Activated CD4-positive, alpha-beta T cell treated with anti-CD3 and anti-CD28 coated beads, Interleukin-2, amount 50 U/mL, for 1 hour (primary cell): ENCODE data around the gene NACA.
A peak's percentile ranks its signal among the peaks of the same experiment; 100 is the strongest.
"Not testable (repeated sequence)": the region's sequence is repeated elsewhere in the genome, so short reads cannot be mapped to it uniquely, and the experiment has no call there.

ENCODE experiments used
- DNase-seq: peaks from one replicate; pipeline ENCODE4 v3.0.0-alpha.2; 2020

Gene NACA

DNA sequence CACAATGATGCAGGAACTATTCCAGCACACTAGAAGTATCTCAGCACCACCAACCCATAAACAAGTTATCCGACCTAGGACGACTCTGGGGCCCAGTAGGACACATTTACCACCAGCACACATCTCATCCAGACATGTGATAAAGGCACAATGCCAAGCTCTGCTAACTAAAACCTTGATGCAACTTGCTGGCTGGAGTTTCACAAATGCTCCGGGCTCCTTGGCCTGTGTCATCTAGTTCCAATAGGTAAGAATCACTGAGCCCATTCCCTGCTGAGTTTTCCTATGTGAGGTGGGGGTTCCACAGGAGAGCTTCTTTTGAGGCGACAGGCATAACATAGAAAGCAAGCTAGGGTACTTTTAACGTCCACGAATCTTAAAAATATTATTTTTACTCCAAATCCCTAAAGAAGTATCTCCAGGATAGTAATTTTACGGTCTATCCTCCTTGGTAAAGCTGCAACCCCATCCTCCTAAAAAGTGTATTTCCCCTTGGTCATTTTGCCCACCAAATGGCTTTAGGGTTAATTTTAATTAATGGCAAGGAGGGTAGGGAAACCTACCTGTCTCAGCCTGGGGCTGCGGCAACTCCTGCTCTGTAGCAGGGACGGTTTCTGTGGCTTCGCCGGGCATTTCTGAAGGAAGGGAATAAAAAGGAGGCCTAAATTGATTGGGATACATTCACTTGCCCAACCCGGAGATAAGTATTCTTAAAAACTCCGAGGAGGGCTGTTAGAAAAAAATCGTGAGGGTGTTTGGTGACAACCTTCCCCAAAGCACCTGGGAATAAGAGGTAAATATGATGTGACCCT is 1.0 kb downstream of the NACA start:
- DNase-seq: no peak

DNA sequence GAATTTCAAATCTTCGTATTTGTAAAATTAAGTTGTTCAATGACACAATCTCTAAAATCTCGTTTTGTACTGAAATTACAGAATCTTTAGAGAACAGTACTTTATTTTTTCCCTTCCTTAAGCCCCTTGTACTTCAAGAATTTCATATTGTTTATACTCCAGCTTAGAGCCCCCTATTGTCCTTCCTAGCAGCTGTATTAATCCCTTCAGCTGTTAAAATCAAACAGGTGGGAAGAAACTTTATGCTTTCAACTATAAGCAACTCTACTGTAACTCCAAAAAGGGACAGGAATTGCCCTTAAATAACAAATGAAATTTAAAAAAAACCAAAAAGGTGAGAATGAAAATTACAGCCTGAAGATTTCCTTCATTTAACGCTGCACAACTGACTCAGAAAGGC is 1.7 kb downstream of the NACA start:
- DNase-seq: no peak

DNA sequence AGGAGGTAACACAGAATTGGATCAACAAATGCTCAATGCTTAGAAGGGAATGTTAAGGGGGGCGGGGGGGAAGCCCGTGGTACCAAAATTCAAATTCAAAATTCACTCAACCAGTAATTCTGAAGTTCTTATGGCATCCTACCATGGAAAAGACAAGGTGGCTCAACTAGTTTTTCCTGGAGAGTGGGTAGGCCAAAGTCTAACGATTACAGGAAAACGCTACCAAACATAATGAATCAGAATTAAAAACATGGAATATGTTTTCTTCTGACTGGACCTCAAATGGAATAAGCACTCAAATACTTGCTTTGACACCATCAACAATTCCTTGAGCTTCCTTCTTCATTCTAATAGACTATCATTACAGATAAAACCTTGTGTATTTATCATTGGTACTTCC is 2.3 kb downstream of the NACA start:
- DNase-seq: no peak

DNA sequence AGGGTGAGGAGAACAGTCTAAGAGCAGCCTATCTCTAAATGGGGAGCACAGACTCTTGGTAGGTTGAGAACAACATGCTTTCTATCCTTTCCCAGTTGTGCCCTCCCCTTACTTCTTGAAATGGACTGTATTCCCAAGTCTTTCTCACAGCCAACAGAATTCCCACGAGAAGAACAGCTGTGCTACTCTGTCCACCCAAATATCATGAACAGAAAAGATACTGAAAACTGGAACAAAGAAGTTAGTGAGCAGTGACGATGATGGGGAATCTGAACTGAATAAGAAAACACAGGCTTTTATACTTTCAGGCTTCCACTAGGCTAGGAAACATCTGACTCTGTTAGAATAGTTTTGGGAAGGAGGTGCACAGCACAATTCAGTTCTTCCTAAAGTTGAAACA is 3.4 kb downstream of the NACA start:
- DNase-seq: no peak

DNA sequence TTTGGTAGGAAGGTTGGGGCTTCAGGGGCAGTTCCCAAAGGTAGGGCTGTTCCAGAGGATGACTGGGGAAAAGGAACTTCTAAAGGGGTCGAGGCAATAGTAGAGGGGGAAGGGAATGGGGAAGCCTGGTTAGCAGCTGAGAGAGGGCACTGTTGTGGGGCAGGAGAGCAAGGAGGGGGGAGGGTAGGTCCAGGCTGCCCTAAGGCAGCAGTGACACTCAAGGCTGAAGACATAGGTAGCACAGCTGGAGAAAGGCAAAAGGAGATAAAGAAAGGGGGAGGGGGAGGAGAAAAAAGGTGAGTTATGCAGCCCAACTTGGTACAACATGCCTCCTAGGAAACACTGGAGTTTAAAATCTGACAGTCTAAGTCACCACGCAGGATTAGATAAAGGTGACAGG is 3.9 kb downstream of the NACA start:
- no peak for DNase-seq

DNA sequence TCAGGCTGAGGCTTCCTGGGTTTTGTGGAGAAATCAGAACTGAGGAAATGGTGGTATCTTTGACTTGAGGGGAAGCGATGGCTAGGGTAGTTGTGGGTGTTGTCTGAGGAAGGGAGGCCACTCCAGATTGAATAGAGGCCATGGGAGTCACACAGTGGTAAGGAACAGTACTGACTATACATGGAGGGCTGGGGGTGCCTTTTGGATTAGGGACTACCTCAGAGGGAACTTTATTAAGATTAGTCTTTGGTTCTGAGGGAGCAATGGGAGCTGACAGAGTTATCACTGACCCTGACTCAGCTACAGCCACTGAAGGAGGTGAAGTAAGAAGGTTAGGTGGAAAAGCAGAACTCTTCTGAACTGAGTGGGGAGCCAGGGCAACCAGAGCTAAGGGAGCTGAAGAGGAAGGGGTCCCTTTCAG is 4.4 kb downstream of the NACA start:
- no peak for DNase-seq

DNA sequence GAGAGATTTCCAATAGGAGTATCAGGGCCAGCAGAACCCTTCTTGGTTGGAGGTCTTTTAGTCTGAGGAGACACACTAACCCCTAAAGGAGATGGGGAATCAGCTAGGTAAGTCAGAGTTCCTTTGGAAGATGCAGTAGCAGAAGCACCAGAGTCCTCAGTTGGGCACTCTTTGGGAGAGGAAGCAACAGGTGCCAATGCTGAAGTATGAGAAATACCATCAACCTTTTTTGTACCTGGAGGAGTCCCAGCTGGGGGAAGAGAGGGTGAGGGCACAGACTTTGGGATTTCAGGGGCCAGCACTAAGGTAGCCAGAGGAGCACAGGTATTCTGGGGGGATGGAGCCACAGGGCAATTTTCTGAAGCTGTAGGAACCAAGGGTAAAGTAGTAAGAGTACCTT is 6.0 kb downstream of the NACA start:
- no peak for DNase-seq

DNA sequence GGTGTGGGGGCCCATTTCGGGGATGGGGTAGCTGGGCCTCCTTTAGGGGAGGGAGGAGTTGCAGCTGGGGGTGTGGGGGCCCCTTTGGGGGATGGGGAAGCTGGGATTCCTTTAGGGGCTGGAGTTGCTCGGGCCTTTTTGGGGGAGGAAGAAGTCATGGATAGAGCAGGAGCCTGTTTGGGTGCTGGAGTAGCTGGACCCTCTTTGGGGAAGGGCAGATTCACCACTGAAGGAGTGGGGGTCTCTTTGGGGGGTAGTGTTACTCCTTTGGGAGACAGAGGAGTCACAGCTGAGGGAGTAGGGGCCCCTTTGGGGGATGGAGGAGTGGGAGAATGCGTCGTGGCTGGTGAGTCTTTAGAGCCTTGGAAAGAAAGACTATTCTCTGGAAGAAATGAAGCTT is 6.5 kb downstream of the NACA start:
- no peak for DNase-seq

DNA sequence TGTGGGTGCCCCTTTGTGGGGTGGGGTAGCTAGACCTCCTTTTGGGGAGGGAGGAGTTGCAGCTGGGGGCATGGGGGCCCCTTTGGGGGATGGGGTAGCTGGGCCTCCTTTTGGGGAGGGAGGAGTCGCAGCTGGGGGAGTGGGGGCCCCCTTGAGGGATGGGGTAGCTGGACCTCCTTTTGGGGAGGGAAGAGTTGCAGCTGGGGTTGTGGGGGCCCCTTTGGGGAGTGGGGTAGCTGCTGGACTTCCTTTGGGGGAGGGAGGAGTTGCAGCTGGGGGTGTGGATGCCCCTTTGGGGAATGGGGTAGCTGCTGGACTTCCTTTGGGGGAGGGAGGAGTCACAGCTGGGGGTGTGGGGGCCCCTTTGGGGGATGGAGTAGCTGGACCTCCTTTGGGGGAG is 7.0 kb downstream of the NACA start:
- DNase-seq: no peak

DNA sequence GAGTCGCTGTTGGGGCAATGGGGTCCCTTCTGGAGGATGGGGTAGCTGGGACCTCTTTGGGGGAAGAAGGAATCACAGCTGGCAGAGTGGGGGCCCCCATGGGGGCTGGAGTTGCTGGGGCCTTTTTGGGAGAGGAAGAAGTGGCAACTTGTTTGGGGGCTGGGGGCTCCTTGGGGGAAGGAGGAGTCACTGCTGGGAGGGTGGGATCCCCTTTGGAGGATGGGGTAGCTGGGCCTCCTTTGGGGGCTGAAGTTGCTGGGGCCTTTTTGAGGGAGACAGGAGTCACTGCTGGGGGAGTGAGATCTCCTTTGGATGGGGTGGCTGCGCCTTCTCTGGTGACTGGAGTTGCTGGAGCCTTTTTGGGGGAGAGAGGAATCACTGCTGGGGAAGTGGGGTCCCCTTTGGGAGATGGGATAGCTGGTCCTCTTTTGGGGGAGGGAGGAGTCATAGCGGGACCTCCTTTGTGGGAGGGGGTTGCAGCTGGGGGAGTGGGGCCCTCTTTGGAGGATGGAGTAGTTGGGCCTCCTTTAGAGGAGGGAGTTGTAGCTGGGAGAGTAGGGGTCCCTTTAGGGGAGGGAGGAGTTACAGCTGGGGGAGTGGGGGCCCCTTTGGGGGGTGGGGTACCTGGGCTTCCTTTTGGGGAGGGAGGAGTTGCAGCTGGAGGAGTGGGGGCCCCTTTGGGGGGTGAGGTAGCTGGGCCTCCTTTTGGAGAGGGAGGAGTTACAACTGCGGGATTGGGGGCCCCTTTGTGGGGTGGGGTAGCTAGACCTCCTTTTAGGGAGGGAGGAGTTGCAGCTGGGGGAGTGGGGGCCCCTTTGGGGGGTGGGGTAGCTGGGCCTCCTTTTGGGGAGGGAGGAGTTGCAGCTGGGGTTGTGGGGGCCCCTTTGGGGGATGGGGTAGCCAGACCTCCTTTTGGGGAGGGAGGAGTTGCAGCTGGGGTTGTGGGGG is 7.9 kb downstream of the NACA start:
- no peak for DNase-seq

DNA sequence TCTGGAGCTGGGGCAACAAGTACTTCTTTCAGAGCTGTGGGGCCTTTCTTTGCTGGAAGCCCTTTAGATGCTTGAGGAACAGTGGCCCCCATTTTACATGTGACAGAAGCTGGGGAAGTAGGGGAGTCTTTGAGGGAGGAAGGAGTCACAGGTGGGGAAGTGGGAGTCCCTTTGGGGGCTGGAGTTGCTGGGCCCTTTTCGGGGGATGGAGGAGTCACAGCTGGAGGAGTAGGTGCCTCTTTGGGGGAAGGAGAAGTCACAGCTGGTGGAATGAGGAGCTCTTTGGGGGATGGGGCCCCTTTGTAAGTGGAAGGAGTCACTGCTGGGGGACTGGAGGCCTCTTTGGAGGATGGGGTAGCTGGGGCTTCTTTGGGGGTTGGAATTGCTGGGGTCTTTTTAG is 8.6 kb downstream of the NACA start:
- no peak for DNase-seq

DNA sequence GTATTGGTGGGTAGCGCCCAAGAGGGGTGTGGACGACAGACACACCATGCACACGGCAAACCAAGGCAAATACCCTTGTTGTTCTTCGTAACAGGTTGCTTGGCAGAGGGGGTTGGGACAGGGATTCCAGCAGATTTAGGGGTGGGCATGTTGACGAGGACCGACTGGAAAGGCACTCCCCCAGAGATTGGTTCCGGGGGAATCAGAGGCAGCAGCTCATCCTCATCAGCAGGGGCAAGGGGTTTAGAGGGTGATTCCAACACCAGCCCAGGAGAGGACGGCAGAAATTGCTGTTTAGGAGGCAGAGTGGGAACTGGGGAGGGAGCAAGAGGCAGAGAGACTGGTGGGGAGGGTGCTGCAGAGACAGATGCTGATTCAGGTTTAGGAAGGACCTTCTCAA is 9.3 kb downstream of the NACA start:
- no peak for DNase-seq

DNA sequence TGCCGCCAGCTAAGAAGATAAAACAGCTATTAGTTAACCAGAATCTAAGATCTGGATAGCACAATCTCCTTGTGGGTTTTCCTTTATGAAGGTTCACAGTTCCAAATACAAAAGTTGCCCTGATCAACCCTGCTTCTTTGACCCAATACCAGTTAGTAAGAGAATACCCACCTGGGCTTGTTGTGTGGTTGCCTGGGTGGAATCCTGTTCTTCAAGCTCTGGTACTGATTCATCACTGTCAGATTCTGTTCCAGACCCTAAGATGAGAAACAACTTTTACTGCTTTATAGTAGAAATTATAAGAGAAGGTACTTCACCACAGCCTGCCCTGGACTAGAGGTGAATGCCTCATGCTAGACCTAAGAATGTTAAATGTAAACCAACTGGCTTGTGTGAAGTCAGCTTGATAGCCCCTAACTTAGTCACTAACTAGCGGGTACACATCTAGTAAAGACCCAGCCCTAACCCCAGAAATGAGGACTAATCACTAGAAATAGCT is 10.6 kb downstream of the NACA start:
- no peak for DNase-seq

DNA sequence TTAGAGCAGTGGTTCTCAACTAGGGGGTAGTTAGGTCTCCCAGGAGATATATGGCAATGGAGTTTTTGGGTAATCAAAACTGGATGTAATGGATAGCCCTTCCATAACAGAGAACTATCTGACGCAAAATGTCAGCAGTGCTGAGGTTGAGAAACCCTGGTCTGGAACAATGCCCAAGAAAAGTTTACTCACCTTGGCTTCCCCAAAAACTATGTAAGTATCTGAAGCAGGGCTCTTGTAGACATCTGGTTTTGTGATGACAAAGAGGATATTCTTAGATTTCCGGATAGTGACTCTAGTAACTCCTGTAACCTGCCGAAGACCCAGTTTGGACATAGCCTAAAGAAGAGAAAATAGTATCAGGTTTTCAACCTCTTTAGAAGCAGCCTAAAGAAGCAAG is 11.8 kb downstream of the NACA start:
- no peak for DNase-seq

DNA sequence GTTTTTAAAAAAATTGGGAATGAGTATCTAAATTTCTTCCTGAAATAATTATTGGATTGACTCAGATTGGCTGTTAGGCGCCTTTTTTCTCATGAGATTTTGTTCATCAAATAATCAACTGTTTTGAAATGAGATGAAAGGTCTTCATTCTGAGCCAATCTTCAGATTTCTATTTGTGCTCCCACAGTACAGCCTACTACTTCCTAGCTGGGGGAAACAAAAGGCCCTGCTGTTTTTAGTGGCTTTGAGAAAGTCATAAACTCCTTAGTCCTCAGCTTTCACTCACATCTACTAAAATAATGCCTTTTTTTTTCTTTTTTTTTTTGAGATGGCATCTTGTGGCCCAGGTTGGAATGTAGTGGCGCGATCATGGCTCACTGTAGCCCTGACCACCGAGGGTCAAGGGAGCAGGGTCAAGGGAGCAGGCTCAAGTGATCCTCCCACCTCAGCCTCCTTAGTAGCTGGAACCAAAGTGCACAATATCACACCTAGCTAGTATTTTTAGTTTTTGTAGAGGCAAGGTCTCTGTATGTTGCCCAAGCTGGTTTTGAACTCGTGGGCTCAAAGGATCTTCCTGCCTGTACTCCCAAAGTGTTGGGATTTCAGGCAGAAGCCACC is 15.2 kb downstream of the NACA start:
- no peak for DNase-seq

DNA sequence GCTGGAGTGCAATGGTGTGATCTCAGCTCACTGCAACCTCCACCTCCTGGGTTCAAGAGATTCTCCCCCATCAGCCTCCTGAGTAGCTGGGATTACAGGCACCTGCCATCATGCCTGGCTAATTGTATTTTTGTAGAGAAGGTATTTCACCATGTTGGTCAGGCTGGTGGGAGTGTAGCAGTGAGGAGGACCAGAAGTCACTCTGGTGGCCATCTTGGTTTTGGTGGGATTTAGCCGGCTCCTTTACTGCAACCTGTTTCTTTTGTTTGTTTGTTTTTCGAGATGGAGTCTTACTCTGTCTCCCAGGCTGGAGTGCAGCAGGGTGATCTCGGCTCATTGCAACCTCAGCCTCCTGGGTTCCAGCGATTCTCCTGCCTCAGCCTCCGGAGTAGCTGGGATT is 20.6 kb downstream of the NACA start:
- not testable (repeated sequence) for DNase-seq

DNA sequence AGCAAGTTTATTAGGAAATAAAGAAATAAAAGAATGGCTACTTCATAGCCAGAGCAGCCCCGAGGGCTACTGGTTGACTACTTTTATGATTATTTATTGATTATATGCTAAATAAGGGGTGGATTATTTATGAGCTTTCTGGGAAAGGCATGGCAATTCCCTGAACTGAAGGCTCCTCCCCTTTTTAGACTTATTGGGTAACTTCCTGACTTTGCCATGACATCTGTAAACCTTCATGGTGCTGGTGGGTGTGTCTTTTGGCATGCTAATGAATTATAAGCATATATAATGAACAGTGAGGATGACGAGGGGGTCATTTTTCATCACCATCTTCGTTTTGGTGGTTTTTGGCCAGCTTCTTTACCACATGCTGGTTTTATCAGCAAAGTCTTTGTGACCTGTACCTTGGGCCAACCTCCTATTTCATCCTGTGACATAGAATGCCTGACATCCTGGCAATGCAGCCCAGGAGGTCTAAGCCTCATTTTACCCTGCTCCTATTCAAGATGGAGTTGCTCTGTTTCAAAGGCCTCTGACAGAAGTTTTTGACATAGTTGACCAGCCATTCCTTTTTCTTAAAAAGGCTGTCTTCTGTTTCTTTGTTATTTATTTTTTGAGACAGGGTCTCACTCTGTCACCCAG is 26.0 kb downstream of the NACA start:
- no peak for DNase-seq

DNA sequence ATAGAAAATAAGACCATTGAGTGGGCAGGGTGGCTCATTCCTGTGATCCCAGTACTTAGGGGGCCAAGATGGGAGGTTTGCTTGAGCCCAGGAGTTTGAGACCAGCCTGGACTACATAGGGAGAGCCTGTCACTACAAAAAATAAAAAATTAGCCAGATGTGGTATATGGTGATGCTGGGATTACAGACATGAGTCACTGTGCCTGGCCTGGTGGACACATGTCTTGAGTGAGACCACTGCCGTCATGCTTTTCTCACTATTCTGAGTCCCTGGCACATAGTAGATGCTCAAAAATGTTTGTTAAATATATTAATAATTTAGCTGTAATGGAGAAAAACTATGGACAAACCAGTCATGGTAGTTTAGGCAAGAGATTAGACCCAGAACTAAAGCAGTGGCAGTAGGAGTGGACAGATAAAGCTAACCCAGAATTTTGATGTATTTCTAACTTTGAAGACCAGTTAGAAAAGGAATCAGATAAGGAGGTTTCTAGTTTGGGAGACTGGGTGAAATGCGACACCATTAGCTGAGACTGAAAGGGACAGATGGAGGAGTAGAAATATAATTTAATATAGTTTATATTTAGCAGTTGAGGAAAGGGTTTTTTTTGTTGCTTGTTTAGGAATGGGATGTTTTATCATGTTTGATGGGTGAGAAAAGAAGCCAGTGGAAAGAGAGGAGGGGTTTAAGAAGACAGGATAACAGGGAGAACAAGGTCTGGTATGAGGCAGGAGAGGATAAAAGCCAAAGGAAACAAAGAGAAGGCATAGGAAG is 29.6 kb downstream of the NACA start:
- no peak for DNase-seq

DNA sequence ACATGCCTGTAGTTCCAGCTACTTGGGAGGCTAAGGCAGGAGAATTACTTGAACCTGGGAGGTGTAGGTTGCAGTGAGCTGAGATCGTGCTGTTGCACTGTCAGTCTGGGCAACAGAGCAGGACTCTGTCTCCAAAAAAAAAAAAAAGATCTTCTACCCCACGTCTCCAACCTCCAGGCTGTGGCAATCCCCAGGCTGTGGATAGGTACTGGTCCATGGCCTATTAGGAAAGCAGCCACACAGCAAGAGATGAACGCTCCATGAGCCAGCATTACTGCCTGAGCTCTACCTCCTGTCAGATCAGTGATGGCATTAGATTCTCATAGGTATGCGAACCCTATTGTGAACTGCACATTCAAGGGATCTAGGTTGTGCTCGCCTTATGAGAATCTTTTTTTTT is 30.9 kb downstream of the NACA start:
- no peak for DNase-seq

DNA sequence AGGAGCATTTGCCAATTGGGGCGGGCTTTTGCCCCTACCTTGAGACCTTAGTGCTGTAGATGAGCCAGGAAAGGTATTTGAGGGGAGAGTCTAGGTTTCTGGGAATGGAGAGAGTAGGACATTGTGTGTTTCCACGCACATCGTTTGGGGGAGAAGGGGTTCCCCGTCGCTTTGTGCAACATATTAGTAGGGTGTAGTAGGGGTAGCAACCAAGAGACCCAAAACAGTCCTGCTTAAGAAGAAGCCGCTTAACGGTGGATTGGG is 36.3 kb downstream of the NACA start:
- no peak for DNase-seq

DNA sequence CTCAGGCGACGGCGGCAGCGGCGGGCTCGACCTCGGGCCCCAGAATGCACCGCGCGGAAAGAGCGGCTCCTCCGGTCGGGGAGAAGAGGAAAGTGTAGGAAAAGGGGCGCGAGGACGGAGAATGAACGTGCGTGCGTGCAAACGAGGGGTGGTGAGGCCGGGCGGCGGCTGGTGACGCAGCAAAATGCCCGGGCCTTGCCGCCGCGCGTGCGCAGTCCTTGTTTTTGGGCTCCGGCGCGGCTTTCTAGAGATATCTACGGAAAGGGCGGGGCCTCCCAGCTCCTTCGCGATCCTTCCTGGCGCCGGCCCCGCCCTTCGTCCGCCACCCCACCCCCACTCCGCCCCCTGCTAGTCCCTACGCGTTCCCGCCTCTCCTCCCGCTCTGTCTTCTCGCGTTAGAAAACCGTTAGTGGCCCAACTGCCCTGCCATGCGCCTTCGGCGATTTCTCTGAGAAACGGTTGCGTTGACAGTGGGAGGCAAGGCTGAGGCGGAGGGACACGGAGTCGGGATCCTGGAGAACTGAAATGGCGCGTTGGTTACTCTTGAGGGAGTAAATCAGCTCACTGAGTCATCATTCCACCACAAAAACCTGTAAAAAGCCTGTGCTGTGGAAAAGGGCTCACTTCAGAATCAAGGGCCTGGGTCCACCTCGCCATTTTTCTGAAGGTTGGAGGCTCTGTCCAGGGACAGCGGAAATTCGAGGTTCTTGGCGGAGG is 36.8 kb downstream of the NACA start, which contains the start of gene PTGES3:
Gene PTGES3, minus strand, starts transcription at position 156 of the 717 bp plus-strand sequence. CDS start 285 bp downstream, outside the sequence.
- peak; percentile 97 for DNase-seq
